GM19025 (cell line): ENCODE measurements around the gene FAM107B.
"Not testable (repeated sequence)": the region's sequence is repeated elsewhere in the genome, so short reads cannot be mapped to it uniquely, and the experiment has no call there.

Source experiments
- ATAC-seq: cut with Tn5 transposase; IDR thresholded peaks from one replicate; pipeline ENCODE4 v1.9.1; 2021; ENCODE audit warnings: mild to moderate bottlenecking, low read depth, moderate library complexity; ENCODE audit not compliant: unreplicated experiment

Gene FAM107B

DNA sequence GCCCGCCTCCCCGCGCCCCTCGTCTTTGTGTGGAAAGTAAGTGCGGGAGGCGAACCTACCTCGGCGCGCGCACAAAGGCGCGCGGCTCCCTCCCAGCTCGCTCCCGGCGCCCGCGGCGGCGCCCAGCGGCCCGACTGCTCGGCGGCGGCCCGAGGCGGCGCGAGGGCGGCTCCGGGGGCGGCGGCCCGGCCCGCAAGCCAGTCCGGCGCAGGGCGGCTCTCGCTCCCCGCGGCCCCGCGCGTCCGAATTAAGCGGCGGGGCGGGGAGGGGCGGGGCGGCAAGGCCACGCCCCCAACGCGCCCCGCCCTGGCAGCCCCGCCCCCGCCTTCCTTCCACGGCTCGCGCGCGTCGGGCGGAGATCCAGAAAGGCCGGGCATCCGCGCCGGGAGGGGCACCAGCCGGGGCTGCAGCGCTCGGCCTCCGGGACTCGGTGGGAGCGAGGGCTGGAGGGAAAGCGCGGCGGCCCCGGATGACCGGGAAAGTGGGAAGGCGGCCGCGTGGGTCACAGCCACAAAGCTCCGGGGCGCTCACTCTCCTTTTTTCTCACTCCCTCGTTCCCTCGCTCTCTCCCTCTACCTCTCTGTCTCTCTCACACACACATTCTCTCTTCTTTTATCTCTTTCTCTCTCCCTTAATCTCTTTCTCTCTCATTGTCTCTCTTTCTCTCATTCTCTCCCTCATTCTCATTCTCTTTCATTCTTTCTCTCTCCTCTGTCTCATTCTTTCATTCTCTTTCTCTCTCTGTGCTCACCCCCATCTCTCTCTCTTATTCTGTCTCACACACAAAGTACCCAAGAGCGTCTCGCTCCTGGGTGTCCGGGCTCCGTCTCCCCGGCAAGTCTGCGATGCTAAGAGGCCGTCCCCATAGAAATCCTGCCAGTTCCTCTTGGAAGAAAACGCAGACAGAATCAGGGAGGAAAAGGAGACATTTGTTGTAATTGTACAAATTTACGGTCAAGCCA is 170.2 kb downstream of the FAM107B start:
- peak; percentile 54 for ATAC-seq

GRCh38 chr10:14603534-14604102 is 171.1 kb downstream of the FAM107B start:
- ATAC-seq: peak; percentile 18

GRCh38 chr10:14602807-14603533 is 171.7 kb downstream of the FAM107B start:
- ATAC-seq: no peak

DNA sequence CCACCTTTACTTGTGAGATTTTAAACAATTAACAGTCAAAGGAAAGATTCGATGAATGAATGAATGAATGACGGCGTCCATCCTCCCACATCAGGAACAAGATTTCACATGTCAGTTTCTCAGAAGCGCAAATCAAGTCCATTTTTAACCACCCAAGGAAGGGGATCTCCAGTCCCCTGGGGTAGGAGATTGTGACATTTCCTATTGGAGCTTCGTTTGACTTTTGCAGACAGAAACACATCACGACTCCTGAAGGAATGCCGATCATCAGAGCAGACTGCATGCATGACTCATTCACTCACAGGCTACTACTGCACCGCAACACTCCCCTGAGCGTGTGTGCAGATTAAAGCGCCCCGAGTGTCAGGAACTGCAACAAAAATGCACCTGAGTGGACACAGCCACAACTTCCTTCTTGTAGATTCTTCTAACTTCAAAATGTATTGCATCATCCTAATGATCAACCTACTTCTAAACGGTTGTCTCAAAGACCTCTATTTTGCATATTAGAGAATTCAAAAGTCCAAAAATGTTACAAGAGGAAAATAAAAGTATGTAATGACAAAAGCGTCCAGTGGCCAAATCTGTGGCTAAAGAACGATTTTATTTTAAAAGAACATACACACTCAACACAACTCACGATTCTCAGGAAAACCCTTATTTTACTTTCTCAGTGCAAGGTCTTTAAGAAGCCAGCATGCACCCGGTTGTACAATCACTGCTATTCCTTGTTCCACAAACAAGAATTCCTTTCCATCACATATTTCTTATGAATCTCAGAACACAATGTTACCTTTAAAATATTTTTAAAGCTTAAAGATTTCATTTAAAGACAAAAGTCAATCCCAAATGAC is 172.6 kb downstream of the FAM107B start:
- no peak for ATAC-seq

- ATAC-seq: no peak
Observed at GRCh38 chr10:14601326-14601725, 173.4 kb downstream of the FAM107B start.

GRCh38 chr10:14600065-14600464 is 174.6 kb downstream of the FAM107B start:
- no peak for ATAC-seq

DNA sequence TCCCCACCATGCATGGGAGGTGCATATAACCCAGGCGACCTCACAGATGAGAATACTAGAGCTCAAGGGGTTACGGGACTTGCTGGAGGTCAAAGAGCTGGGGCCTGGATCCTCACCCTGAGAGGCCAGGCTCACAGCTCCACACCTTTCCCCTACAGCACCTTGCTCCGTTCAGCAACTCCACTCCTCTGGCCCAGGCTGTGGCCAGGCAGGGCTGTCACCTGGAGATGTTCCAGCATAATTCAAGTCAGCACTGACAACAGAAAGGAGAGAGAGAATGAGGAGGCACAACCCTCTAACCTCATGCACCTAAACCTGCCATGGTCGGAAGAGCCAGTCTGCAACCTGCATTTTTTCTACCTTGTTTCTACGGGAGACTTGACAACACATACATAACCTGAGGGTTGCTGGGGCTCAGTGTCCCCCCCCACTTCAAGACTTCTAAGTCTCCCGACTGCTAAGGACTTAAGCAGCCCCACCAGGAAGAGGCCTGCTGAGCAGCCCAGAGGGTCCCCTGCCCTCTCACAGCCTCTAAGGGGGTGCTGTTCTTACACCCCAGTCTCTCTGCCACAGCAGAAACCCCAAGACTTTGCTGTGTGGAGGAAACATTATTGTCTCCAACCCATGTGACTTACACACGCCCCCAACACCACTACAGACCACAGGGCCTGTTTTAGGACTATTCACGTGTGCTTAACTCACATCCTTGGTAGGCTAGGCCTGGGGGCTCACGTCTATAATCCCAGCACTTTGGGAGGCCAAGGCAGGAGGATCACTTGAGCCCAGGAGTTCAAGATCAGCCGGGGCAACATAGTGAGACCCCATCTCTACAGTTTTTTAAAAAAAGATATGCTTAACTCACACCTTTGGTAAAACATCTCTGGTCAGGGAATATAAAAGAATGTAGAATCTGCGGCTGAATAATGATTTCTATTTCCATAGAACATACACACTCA is 175.6 kb downstream of the FAM107B start:
- no peak for ATAC-seq

DNA sequence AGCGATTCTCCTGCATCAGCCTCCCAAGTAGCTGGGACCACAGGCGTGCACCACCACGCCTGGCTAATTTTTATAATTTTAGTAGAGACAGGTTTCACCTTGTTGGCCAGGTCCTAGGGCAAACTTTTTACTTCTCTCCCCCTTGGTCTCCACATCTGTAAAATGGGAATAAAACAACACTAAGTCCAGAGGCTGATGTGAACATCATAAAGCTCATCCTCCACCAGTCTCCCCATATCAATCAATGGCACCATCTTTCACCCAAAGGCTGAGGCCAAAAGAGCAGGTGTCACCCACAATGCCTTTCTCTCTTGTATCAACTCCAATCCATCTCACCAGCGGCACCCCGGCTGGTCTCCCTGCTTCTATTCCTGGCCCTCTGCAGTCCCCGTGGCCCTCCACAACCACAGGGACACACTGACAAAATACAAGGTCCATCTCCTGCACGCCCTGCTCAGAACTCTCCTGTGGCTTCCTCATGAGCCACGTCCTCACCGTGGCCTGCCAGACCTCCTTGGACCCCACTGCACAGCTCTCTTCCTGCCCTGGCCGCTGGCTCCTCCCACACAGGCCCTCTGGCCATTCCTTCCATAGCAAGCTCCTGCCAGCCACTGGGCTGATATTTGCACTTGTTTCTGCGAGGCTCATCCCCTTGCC is 179.0 kb downstream of the FAM107B start:
- ATAC-seq: no peak

GRCh38 chr10:14594878-14595525 is 179.7 kb downstream of the FAM107B start:
- ATAC-seq: no peak

GRCh38 chr10:14593806-14594205 is 180.9 kb downstream of the FAM107B start:
- no peak for ATAC-seq

- no peak for ATAC-seq
Observed at GRCh38 chr10:14592566-14592965, 182.1 kb downstream of the FAM107B start.

GRCh38 chr10:14592026-14592425 is 182.7 kb downstream of the FAM107B start:
- ATAC-seq: no peak

DNA sequence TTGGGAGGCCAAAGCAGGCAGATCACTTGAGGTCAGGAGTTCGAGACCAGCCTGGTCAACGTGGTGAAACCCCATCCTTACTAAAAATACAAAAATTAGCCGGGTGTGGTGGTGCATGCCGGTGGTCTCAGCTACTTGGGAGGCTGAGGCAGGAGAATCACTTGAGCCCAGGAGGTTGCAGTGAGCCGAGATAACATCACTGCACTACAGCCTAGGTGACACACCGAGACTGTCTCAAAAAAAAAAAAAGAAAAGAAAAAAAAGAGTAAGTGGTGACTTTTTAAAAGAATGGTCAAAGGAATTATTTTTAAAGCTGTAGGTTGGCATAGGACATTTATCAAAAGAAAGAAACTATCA is 185.8 kb downstream of the FAM107B start:
- not testable (repeated sequence) for ATAC-seq

GRCh38 chr10:14588084-14588937 is 186.4 kb downstream of the FAM107B start:
- ATAC-seq: peak; percentile 67

DNA sequence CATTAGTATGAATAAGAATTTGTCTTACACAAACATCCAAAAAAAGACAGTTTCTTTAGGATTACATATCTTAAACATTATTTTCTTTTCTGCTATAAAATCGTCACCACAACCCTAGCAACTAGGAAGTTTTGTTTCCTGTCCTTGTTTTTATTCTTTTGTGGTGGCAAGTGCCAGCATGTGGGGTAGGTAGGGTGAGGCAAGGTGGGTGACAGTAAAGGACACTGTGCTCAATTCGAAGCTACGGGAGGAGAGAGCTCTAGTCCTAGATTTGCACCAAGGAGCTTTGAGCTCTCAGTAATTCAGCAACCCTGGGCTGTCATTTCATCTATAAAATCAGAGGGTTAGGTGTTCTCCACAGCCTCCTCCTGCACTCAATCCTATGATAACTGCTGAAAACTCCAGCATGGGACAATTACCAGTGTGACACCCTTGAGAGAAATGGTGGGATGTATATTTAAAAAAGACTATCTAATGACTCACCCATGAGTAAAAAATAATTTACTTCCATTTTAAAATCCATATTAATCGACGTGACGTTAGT is 187.1 kb downstream of the FAM107B start:
- ATAC-seq: no peak

DNA sequence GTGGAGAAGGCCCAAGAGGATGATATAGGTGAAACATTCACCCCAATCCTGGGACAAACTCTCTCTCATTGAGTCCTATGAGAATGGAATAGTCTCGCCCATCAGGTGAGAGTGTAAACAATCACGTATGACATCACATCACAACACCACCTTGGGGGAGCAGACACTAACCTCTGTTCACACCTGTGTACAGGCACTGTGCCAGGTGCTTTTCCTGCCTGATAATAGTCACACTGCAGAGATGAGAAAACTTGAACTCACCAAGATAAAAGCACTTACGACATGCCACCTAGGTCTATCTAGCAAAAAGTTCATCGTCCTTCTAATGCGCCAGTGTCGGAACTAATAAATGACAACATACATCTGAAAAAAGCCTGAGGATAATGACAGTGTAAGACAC is 187.8 kb downstream of the FAM107B start:
- no peak for ATAC-seq
